GM12872 (cell line): ENCODE measurements around the gene NSMCE4A.

Experiments used
- TF ChIP-seq, protein P1 (sequence below): IDR thresholded peaks from 3 replicates; pipeline ENCODE4 v1.5.1; 2011; ENCODE audit warnings: low read depth, mild to moderate bottlenecking, low read length, moderate library complexity; ENCODE audit not compliant: insufficient read depth

The NSMCE4A gene

DNA sequence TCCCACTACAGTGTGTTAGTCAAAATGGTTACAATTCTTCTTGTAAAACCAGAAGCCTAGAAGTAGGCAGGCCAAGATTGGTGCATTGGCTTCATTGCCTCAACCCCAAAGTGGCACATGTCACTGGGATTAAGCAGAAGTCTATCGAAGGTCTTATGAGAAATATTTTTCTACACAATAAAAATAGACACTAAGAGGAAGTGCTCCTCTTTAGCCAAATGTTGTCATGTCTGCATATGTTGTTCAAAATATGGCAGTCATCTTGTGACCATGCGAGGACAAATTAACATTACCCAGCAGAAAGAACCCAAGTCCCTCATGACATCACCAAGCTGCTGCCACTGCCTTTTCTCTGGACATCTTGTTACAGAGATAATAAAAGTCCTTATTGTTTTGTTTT lies 6.3 kb upstream of the NSMCE4A start:
- TF ChIP-seq, protein P1, sequence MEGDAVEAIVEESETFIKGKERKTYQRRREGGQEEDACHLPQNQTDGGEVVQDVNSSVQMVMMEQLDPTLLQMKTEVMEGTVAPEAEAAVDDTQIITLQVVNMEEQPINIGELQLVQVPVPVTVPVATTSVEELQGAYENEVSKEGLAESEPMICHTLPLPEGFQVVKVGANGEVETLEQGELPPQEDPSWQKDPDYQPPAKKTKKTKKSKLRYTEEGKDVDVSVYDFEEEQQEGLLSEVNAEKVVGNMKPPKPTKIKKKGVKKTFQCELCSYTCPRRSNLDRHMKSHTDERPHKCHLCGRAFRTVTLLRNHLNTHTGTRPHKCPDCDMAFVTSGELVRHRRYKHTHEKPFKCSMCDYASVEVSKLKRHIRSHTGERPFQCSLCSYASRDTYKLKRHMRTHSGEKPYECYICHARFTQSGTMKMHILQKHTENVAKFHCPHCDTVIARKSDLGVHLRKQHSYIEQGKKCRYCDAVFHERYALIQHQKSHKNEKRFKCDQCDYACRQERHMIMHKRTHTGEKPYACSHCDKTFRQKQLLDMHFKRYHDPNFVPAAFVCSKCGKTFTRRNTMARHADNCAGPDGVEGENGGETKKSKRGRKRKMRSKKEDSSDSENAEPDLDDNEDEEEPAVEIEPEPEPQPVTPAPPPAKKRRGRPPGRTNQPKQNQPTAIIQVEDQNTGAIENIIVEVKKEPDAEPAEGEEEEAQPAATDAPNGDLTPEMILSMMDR: no peak

DNA sequence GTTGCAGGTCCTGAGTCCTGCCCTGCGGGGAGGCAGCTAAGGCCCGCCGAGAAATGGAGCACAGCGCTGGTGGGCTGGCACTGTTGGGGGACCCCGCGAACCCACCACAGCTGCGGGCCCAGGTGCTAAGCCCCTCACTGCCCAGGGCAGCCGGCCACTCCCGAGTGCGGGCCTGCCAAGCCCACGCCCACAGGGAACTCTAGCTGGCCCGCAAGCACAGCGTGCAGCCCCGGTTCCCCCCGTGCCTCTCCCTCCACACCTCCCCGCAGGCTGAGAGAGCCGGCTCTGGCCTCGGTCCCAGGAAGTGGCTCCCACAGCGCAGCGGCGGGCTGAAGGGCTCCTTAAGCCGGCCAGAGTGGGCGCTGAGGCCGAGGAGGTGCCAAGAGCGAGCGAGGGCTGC lies 3.5 kb upstream of the NSMCE4A start:
- TF ChIP-seq, protein P1: no peak

DNA sequence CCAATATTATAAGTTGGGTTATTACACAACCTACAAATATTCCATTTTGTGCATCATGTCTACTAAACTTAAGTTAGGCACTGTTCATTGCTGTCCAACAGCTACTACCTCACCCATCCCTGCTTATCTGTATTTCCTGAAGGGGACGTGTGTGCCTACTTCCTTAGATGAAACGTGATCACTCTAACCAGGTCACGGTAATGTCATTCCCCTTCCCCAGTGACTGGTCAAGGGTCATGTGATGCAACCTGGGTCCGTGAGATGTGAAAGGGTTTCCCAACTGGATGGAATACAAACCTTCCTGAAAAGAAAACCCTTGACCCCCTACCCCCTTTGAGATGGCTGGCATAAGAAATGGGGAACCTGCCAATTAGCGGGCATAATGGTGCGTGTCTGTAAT lies 1.6 kb upstream of the NSMCE4A start:
- TF ChIP-seq, protein P1: no peak

DNA sequence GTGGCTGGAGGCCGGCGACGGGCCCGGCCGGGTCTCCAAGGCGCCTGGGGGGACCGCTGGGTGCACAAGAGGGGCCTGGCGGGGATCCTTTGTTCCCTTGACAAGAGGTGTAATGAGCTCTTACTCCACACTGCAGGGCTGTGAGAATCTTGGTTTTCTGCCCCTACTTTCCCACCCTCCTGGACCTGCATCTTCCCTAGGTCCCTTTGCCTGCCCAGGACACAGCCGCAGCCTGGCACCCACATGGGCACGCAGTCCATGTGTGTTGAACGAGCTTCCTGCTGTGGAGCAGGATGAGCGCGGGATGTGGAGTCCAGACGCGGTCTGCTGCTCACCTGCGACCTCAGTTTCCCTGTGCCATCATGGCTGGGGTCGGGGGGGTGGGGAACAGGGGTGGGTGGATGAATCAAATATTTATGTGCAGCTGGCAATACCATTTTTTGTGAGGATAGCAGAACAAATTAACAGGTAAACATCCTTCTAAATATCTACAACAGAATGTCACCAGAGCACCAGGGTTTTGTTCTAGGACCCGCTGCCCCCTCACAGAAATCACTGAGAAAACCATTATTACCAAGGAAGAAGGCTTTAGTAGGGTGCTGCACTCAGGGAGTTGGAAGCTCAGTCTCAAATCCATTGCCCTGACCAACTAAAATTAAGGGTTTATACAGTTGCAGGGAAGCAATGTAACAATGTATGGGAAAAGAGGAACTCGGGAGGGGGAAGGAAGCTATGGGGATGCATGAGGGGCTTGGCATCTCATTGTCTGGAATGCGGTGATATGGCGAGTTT lies 474 bp upstream of the NSMCE4A start:
- TF ChIP-seq, protein P1: no peak; the same call in 2 of the 3 replicates

DNA sequence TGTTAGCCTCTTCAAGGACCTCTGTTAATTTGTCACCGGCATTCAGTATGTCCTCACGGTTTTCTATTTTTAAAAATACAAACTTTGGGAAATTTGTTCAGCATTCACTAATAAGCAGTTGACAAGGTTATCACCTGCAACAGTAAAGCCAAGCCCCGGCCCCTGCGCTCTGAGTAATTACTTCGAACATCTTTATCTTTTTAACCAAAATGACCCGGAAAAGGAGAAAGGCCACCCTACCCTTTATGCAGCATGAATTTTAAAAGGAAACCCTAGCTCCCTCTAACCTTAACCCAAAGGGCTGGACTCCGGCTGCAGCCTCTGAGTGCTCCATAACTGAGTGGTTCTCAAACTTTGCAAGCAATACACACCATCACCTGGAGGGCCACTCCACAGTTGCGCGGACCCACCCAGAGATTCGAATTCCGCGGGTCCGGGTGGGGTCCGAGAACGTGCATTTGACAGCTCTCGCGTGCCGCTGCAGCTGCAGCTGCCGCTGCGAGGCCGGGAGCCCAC lies 940 bp downstream of the NSMCE4A start:
- TF ChIP-seq, protein P1: no peak

DNA sequence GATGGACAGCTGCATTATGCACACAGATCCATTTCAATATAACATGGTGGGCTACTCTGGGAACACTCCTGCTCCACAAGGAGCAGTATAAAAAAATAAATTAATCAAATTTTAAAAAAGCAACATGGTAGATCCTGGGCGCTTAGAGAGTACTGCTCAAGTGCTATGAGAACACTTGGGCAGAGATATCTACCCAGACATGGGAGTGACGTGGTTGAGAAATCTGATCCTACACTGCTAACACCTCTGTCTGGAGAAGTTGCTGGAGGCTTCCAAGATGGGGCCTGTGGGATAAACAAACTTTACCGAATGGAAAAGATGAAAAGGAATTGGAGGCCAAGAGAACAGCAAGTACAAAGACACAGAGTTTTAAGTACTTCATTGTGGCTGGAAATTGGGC lies 9.0 kb downstream of the NSMCE4A start:
- TF ChIP-seq, protein P1: no peak

DNA sequence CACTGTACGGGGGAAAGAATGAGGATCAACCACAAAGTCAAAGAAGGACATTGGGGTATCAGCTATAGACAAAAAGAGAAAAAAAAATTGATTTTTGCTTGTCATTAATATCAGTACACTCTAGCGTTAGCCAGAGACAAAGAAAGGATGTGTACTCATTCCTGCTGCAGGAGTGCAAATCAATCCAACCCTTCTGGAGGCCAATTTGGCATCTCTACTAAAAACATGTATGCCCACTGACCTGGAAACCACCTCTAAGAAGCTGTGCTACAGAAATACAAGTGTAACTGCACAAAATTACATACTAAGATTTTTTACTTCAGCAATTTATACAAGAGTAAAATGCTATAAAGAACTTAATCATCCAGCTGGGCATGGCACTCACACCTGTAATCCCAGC lies 13.6 kb downstream of the NSMCE4A start:
- TF ChIP-seq, protein P1: no peak
